Heart left ventricle (tissue), 13 donors: ENCODE results near the gene TBXA2R.
"Not testable (repeated sequence)": the region's sequence is repeated elsewhere in the genome, so short reads cannot be mapped to it uniquely, and the experiment has no call there.

Experiments used
- POLR2A ChIP-seq, 2 donors: fragments of 450-650 bp; IDR thresholded peaks; one replicate each; pipeline ENCODE4 v1.6.1; 2017; ENCODE audit warnings: antibody characterized with exemption in 2 of 2, mild to moderate bottlenecking in 2 of 2, moderate library complexity in 2 of 2
- TF ChIP-seq, protein P1 (sequence below), 12 donors: fragments of 200-600 bp; sonication (generic) in 4 of 12; IDR thresholded peaks; one replicate each; pipeline versions ENCODE4 v1.5.0 to v1.8.0; 2018 to 2022; ENCODE audit warnings: antibody characterized with exemption in 12 of 12, mild to moderate bottlenecking in 5 of 12
- donor health status: ischemic (EF 13 %, LVEDD 7.1; RV severe dilation, severe dysfunction).
- donor health status: DM: no; HTN: yes; CAD: no.
- donor health status: DM: no; HTN: no; CAD: no.
- donor health status: ischemic (EF 25% LVEDD 6.9; RV normal size, moderate dysfunction).
- donor health status: ischemic (EF 25% LVEDD 5.7; RV mildly dilated, moderate dysfunction).
- donor health status: ischemic (EF 35%, LVEDD 5.7; RV mildly dilated, moderate dysfunction).
- donor health status: nonischemic (EF 11% LVEDD 7.7; RV severe dilation, severe dysfunction).
- donor health status: DM: yes; HTN: yes; CAD: no.
- donor health status: PGD.
- donor health status: ischemic (EF 29% LVEDD 5.4; RV normal size, mild dysfunction).
- donor health status: nonischemic (EF 23%, LVEDD 6.1; RV moderate dilation, normal function).

DNA sequence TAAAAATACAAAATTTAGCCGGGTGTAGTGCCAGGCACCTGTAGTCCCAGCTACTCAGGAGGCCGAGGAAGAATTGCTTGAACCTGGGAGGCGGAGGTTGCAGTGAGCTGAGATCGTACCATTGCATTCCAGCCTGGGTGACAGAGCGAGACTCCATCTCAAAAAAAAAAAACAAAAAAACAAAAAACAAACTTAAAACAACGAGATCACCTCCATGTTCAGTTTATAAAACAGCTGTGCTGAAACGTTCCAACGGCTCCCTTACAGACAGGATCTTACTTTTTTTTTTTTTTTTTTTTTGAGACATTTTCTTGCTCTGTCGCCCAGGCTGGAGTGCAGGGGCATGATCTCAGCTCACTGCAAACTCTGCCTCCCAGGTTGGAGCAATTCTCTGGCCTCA, 22.1 kb upstream of the TBXA2R start:
- not testable (repeated sequence) for TF ChIP-seq POLR2A (IDR thresholded peaks at IDR 0.05)
- TF ChIP-seq, protein P1, sequence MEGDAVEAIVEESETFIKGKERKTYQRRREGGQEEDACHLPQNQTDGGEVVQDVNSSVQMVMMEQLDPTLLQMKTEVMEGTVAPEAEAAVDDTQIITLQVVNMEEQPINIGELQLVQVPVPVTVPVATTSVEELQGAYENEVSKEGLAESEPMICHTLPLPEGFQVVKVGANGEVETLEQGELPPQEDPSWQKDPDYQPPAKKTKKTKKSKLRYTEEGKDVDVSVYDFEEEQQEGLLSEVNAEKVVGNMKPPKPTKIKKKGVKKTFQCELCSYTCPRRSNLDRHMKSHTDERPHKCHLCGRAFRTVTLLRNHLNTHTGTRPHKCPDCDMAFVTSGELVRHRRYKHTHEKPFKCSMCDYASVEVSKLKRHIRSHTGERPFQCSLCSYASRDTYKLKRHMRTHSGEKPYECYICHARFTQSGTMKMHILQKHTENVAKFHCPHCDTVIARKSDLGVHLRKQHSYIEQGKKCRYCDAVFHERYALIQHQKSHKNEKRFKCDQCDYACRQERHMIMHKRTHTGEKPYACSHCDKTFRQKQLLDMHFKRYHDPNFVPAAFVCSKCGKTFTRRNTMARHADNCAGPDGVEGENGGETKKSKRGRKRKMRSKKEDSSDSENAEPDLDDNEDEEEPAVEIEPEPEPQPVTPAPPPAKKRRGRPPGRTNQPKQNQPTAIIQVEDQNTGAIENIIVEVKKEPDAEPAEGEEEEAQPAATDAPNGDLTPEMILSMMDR (IDR thresholded peaks at IDR 0.05): not testable (repeated sequence)
